Panc1 (cell line): ENCODE measurements around the gene EMC1.

Experiments used
- CTCF ChIP-seq: fragments of 450-650 bp; IDR thresholded peaks from 2 replicates; pipeline ENCODE4 v1.5.1; 2017; ENCODE audit warnings: mild to moderate bottlenecking
- POLR2AphosphoS5 ChIP-seq: IDR thresholded peaks from 2 replicates; pipeline ENCODE4 v1.6.1; 2012; ENCODE audit warnings: mild to moderate bottlenecking, low read depth, low read length, moderate library complexity
- REST ChIP-seq, 2 experiments: IDR thresholded peaks; 2 replicates each; pipeline ENCODE4 v1.6.1; 2011 to 2012; ENCODE audit warnings: low read depth in 2 of 2, control low read depth in 1 of 2, low read length in 1 of 2, mild to moderate bottlenecking in 1 of 2, moderate library complexity in 1 of 2; ENCODE audit not compliant: insufficient read depth in 1 of 2
- SIN3A ChIP-seq: IDR thresholded peaks from 2 replicates; pipeline ENCODE4 v1.6.1; 2012; ENCODE audit warnings: low read depth, mild to moderate bottlenecking, low read length, moderate library complexity, borderline replicate concordance; ENCODE audit not compliant: insufficient read depth

GRCh38 chr1:19198820-19199219, 52.5 kb downstream of the EMC1 start:
- TF ChIP-seq CTCF (no peak), REST (IDR thresholded peaks at IDR 0.05; ENCODE audit: insufficient read depth in 1 of 2, low read depth in 2 of 2, low read length in 1 of 2) (no peak), POLR2AphosphoS5 (no peak), SIN3A (no peak)
